Measurements from ENCODE around the gene UQCR10.

DNA sequence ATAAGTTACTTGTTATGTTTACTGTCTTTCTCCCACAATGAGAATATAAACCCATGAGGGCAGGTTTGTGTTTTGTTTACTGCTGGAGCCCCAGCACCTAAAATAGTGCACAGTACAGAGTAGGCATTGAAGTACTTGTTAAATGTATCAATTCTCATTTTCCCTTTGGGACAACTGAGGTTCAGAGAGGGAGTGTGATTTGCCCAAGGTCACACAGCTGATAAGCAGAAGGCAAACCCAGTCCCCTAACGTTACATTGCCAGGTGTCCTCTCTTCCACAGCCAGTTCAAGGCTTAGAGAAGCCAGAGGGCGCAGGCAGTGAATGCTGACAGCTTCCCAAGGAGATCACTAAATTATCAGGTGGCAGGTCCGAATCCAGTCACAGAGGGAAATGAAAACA is 17.1 kb upstream of the UQCR10 start:
- TF ChIP-seq, protein P1, sequence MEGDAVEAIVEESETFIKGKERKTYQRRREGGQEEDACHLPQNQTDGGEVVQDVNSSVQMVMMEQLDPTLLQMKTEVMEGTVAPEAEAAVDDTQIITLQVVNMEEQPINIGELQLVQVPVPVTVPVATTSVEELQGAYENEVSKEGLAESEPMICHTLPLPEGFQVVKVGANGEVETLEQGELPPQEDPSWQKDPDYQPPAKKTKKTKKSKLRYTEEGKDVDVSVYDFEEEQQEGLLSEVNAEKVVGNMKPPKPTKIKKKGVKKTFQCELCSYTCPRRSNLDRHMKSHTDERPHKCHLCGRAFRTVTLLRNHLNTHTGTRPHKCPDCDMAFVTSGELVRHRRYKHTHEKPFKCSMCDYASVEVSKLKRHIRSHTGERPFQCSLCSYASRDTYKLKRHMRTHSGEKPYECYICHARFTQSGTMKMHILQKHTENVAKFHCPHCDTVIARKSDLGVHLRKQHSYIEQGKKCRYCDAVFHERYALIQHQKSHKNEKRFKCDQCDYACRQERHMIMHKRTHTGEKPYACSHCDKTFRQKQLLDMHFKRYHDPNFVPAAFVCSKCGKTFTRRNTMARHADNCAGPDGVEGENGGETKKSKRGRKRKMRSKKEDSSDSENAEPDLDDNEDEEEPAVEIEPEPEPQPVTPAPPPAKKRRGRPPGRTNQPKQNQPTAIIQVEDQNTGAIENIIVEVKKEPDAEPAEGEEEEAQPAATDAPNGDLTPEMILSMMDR (IDR thresholded peaks at IDR 0.05) = no peak
- TF ChIP-seq POLR2AphosphoS5 (IDR thresholded peaks at IDR 0.05) = no peak

All from transverse colon (tissue), 4 donors.